Stimulated activated CD4-positive, alpha-beta T cell treated with anti-CD3 and anti-CD28 coated beads, Interleukin-15, amount 100 ng/mL, for 24 hours (primary cell): ENCODE results near the gene TOX2.

Experiments used
- DNase-seq: peaks from one replicate; pipeline ENCODE4 v3.0.0-alpha.2; 2020

Gene TOX2

GRCh38 chr20:44083220-44083933, 168.7 kb downstream of the TOX2 start:
- DNase-seq: no peak

GRCh38 chr20:44084439-44084838, 169.8 kb downstream of the TOX2 start:
- DNase-seq: no peak

GRCh38 chr20:44084891-44085290, 170.2 kb downstream of the TOX2 start:
- no peak for DNase-seq

- DNase-seq: no peak
Observed at GRCh38 chr20:44085616-44086434, 171.2 kb downstream of the TOX2 start.

GRCh38 chr20:44087051-44087856, 172.6 kb downstream of the TOX2 start:
- DNase-seq: no peak

- no peak for DNase-seq
Observed at GRCh38 chr20:44087857-44088120, 173.1 kb downstream of the TOX2 start.

GRCh38 chr20:44089987-44090674, 175.5 kb downstream of the TOX2 start:
- peak; percentile 27 for DNase-seq

- DNase-seq: no peak
Observed at GRCh38 chr20:44091026-44091425, 176.4 kb downstream of the TOX2 start.

GRCh38 chr20:44092551-44093248, 178.0 kb downstream of the TOX2 start:
- DNase-seq: peak; percentile 55

GRCh38 chr20:44093249-44093582, 178.6 kb downstream of the TOX2 start:
- DNase-seq: no peak

- no peak for DNase-seq
Observed at GRCh38 chr20:44095831-44096230, 181.2 kb downstream of the TOX2 start.

- DNase-seq: no peak
Observed at GRCh38 chr20:44097521-44098255, 183.0 kb downstream of the TOX2 start.

GRCh38 chr20:44098256-44098630, 183.6 kb downstream of the TOX2 start:
- DNase-seq: no peak

GRCh38 chr20:44098657-44099056, 184.0 kb downstream of the TOX2 start:
- DNase-seq: no peak

- DNase-seq: no peak
Observed at GRCh38 chr20:44099832-44100231, 185.2 kb downstream of the TOX2 start.

- no peak for DNase-seq
Observed at GRCh38 chr20:44102582-44102981, 187.9 kb downstream of the TOX2 start.

- DNase-seq: no peak
Observed at GRCh38 chr20:44104798-44105517, 190.3 kb downstream of the TOX2 start.

GRCh38 chr20:44106615-44107014, 192.0 kb downstream of the TOX2 start:
- no peak for DNase-seq

- no peak for DNase-seq
Observed at GRCh38 chr20:44109951-44110361, 195.3 kb downstream of the TOX2 start.

- DNase-seq: no peak
Observed at GRCh38 chr20:44110816-44111568, 196.3 kb downstream of the TOX2 start.
